ENCODE results near the gene MUS81.
"Not testable (repeated sequence)": the region's sequence is repeated elsewhere in the genome, so short reads cannot be mapped to it uniquely, and the experiment has no call there.

DNA sequence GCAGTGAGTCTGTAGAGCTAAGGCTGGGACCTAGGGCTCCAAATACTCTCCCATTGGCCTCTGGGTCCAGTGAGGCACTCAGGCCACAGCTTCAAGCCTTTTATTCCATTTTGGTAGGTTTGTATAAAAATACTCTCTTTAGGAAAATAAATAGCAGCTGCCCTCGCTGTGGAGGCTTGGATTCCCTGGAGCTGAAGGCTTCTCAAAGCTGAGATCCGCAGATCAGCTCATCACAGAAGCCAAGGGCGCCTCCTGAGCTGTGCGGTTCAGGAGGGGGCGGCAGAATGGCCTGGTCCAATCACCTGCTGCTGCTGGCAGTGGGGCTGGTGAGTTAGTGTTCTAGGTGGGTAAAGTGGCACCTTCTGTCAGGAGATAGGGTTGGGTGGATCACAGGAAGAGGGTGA, 31.9 kb downstream of the MUS81 start:
- TF ChIP-seq, protein P1, sequence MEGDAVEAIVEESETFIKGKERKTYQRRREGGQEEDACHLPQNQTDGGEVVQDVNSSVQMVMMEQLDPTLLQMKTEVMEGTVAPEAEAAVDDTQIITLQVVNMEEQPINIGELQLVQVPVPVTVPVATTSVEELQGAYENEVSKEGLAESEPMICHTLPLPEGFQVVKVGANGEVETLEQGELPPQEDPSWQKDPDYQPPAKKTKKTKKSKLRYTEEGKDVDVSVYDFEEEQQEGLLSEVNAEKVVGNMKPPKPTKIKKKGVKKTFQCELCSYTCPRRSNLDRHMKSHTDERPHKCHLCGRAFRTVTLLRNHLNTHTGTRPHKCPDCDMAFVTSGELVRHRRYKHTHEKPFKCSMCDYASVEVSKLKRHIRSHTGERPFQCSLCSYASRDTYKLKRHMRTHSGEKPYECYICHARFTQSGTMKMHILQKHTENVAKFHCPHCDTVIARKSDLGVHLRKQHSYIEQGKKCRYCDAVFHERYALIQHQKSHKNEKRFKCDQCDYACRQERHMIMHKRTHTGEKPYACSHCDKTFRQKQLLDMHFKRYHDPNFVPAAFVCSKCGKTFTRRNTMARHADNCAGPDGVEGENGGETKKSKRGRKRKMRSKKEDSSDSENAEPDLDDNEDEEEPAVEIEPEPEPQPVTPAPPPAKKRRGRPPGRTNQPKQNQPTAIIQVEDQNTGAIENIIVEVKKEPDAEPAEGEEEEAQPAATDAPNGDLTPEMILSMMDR (conservative IDR thresholded peaks at IDR 0.05; ENCODE audit: low read length) = peak; percentile 38; the same call in 1 of the 2 replicates
- not testable (repeated sequence) for TF ChIP-seq EZH2phosphoT487 (IDR thresholded peaks at IDR 0.05; ENCODE audit: borderline replicate concordance, low read depth, low read length)
